ENCODE measurements around the gene TWF2. TPM values are rescaled to one million over a fixed set of nuclear protein-coding genes. Genes with fewer than 3 reads are reported as not detected.

The TWF2 gene
- total RNA-seq, 1 experiment from 2014 or later = 44.8 TPM

GRCh38 chr3:52182196-52182595 lies 56.8 kb downstream of the TWF2 start:
- no peak overlapping the region for H2BK120ac ChIP-seq (ENCODE audit: low read depth, low read length, poor library complexity, severe bottlenecking)
- no peak overlapping the region for H3K56ac ChIP-seq (ENCODE audit: insufficient read length, low read depth, low read length)
- no peak overlapping the region for H3K9ac ChIP-seq (ENCODE audit: extremely low read depth, insufficient read length, low read length)
- peaks cover 13 to 14% of the 10 kb centered on the region in 2 experiments for H3K4me1 Mint-ChIP-seq
- H2BK15ac ChIP-seq (ENCODE audit: low read depth, low read length) = no peak overlapping the region
- H2BK20ac ChIP-seq (ENCODE audit: low read depth, low read length, poor library complexity, severe bottlenecking) = no peak overlapping the region
- no peaks in the 10 kb centered on the region for H3K9me3 Mint-ChIP-seq
- no peak overlapping the region for H3K27ac ChIP-seq (ENCODE audit: insufficient read length, low read depth, low read length)
- no peak for TF ChIP-seq CTCF (conservative IDR thresholded peaks at IDR 0.05)
- no peak overlapping the region for H2BK5ac ChIP-seq (ENCODE audit: insufficient read length, low read length)
- H3K27me3 ChIP-seq (ENCODE audit: insufficient read depth, low read length) = no peaks in the 10 kb centered on the region
- no peak overlapping the region for H3K23ac ChIP-seq (ENCODE audit: insufficient read length, low read depth, low read length)
- no peak overlapping the region for H2AFZ ChIP-seq (ENCODE audit: low read length)
- no peak for DNase-seq
- H3K4ac ChIP-seq (ENCODE audit: low read depth, low read length) = no peak overlapping the region
- no peaks in the 10 kb centered on the region for H4K20me1 ChIP-seq (ENCODE audit: control insufficient read depth, insufficient read depth, insufficient read length)
- H2BK12ac ChIP-seq (ENCODE audit: insufficient read length, low read depth, low read length) = no peak overlapping the region
- H3K18ac ChIP-seq (ENCODE audit: insufficient read length, low read depth, low read length) = no peak overlapping the region
- no peak overlapping the region for H3K14ac ChIP-seq (ENCODE audit: insufficient read depth, low read length)
- no peak overlapping the region for H4K5ac ChIP-seq (ENCODE audit: insufficient read length, low read depth, low read length)
- H3K4me3 Mint-ChIP-seq = no peak overlapping the region
- no peak overlapping the region for H3K27ac Mint-ChIP-seq
- no peak overlapping the region for H2AK5ac ChIP-seq (ENCODE audit: insufficient read length, low read length)
- H4K91ac ChIP-seq (ENCODE audit: insufficient read length, low read depth, low read length) = no peak overlapping the region
- no peaks in the 10 kb centered on the region for H3K79me1 ChIP-seq (ENCODE audit: insufficient read depth, low read depth, low read length, poor library complexity, severe bottlenecking)
- no peaks in the 10 kb centered on the region for H3K79me2 ChIP-seq (ENCODE audit: insufficient read depth, low read length)
- H3K4me1 ChIP-seq (ENCODE audit: insufficient read depth, low read length) = no peaks in the 10 kb centered on the region
- H3K23me2 ChIP-seq (ENCODE audit: insufficient read length, low read depth, low read length, poor library complexity, severe bottlenecking) = no peaks in the 10 kb centered on the region
- H3T11ph ChIP-seq (ENCODE audit: low read length) = no peak overlapping the region
- no peaks in the 10 kb centered on the region for H3K9me3 ChIP-seq (ENCODE audit: control insufficient read depth, low read depth, low read length)
- H3K4me2 ChIP-seq (ENCODE audit: insufficient read depth, insufficient read length, low read length) = no peak overlapping the region
- peaks cover 10% of the 10 kb centered on the region; the same call in 1 of the 2 replicates for H3K27me3 Mint-ChIP-seq (ENCODE audit: low read depth)
- WGBS (ENCODE audit: extremely low coverage, insufficient read length, low lambda C conversion rate) = no CpG with 5 or more reads among the region's 5 CpGs
- no peaks in the 10 kb centered on the region for H3K36me3 Mint-ChIP-seq (ENCODE audit: insufficient read depth in 1 of 3, low read depth in 3 of 3)
- no peak overlapping the region for H4K8ac ChIP-seq (replicated peaks; ENCODE audit: insufficient read length, low read depth, low read length)
